Left hindlimb (tissue), 1 donor: ENCODE measurements around the gene TNRC6A.
"Not testable (repeated sequence)": the region's sequence is repeated elsewhere in the genome, so short reads cannot be mapped to it uniquely, and the experiment has no call there.

Experiments
- DNase-seq: peaks from one replicate; pipeline ENCODE4 v3.0.0-alpha.2; 2018

The TNRC6A gene

GRCh38 chr16:24728891-24729242 is 584 bp upstream of the TNRC6A start:
- no peak for DNase-seq

- DNase-seq: peak; percentile 50
These were observed 732 bp downstream of the TNRC6A start for GRCh38 chr16:24729951-24730815.

GRCh38 chr16:24730914-24731313 is 1.5 kb downstream of the TNRC6A start:
- no peak for DNase-seq

DNA sequence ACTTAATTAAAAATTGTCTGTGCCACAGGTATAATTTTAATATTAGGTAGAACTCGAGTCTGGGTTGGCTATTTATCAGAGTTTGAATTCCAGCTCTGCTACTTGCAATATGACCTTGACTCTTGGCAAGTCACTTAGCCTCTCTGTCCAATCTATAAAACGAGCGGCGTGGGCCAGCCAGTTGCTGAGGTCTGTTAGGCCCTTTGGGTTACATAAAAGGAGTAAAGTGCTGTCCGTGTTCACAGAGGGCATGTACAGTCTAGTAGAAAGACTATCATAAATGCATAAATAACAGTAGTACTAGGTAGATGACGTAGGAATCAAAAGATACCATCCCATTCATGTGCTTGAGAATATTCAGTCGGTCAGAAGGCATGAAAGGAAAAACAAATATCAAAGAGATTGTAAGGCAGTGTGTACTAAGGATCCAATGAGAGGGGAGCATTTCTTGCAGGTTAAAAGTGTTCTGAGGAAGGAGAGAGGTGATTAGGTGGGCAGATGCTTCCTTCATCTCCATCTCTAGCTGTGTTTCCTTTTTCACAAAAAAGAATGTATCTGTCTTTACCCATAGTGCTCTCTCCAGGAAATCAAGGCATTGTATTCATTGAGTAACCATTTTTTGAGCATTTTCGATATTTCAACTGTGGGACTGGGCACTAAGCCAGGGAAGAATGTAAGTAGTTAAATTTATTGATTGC is 2.4 kb downstream of the TNRC6A start:
- no peak for DNase-seq

- no peak for DNase-seq
These were observed 4.9 kb downstream of the TNRC6A start for GRCh38 chr16:24734382-24734781.

DNA sequence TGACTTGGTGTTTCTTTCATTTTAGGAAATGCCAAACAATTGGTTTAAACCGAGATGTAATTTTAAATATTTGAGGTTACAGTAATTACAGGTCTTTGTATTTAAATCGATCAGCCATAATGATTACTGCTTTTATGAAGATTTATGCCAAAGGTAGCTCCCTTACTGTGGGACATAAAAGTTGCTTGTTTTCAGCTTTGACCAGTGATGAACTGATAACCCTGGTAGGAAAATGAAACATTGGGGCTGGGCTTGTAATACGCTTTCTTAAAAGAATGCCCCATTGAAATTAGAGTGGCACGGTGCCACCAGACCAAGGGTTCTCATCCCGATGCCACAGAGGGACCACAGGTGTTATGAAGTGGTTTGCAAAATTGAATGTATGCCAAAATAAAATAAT is 7.3 kb downstream of the TNRC6A start:
- no peak for DNase-seq

- DNase-seq: no peak
These were observed 8.0 kb downstream of the TNRC6A start for GRCh38 chr16:24737391-24737871.

DNA sequence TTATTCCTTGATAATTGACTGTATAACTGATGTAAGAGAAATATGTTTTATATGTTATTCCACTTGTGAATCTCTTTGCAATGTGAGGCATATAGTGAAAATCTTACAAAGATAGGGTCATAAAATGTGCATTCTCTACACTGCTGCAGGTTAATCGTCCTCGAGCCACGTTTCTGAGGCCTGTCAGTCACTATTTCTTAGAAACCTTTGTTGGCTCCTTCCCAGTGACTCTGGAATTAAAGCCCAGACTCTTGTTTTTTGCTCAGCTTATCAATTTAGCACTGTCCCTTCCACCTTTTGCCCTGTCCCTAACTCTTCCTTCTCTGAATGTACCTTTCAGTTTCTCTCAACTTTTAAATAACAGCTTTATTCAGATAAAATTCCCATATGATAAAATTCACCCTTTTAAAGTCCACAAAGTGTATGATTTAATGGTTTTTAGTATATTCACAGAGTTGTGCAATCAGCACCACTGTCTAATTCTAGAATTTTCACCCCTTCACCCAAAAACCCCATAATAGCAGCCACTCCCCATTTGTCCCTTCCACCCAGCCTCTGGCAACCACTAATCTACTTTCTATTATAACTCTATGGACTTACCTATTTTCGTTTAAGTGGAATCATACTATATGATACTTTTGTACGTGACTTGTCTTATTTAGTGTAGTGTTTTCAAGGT is 8.6 kb downstream of the TNRC6A start:
- DNase-seq: no peak

GRCh38 chr16:24738895-24739294 is 9.4 kb downstream of the TNRC6A start:
- DNase-seq: no peak

GRCh38 chr16:24741862-24742261 is 12.4 kb downstream of the TNRC6A start:
- DNase-seq: no peak

DNA sequence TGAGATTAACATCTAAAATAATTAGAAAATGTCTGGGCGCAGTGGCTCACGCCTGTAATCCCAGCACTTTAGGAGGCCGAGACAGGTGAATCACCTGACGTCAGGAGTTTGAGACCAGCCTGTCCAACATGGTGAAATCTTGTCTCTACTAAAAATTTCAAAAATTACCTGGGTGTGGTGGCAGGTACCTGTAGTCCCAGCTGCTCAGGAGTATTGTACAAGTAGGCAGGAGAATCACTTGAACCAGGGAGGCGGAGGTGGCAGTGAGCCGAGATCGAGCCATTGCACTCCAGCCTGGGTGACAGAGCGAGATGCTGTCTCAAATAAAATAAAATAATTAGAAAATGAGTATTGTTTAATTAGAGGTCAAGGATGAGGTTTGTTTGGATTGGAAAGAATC is 13.2 kb downstream of the TNRC6A start:
- DNase-seq: not testable (repeated sequence)

GRCh38 chr16:24745391-24745790 is 15.9 kb downstream of the TNRC6A start:
- no peak for DNase-seq

DNA sequence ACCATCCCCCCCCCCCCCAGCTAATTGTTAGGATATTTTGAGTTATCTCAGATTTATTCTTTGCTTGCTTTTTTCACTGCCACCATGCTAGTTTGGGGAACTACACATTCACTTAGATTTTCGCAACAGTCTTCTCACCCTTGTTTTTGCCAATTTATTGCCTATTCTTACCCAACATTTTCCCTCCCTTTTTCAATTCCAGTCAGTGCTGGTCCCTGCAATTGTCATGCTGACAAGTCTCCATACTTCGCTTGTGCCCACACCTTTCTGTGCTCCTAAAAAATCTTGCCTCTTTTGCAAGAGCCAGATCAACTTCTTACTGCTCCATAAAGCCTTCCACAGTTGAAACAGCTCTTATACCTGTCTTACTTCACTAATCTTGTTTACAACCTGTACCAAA is 16.3 kb downstream of the TNRC6A start:
- no peak for DNase-seq

- DNase-seq: no peak
These were observed 18.0 kb downstream of the TNRC6A start for GRCh38 chr16:24747441-24747840.

GRCh38 chr16:24748242-24748641 is 18.8 kb downstream of the TNRC6A start:
- no peak for DNase-seq

DNA sequence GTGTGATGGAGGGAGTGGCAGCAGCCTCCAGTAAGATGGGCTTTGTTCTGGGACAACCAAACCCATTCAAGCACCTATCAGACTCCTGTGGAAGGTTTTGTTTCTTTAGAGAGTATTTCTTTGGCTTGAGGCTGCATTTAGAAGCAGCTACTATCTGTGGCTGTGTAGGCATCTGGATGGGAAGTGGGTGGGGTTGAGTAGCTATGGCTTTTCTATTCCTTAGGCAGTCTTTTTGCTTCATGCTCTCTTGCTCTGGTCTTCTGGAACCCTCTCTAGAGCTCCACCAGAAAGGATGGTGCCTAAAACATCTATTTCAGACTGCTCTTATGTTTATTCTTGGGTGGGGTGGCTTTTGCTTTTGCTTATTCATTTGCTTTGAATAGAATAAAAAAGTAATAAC is 19.9 kb downstream of the TNRC6A start:
- DNase-seq: no peak

GRCh38 chr16:24749872-24750271 is 20.4 kb downstream of the TNRC6A start:
- DNase-seq: not testable (repeated sequence)

DNA sequence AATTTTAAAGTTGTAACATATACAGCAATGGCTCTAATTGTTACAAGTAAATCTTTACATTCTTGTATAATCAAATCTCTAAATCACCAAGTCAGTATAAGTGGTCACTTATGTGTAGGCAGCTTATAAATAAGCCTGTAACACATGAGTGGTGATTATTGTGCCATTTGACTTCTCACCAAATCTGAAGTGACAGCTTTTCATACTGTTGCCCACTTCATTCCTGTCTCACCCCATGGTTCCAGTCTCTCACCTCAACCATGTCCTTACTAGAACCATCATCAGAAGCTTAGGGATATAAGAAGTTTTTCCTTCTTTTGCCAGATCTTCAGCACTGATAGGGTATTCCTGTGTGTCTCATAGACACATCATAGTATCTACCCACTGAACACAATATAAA is 23.5 kb downstream of the TNRC6A start:
- no peak for DNase-seq

- no peak for DNase-seq
These were observed 24.0 kb downstream of the TNRC6A start for GRCh38 chr16:24753437-24753836.

- DNase-seq: no peak
These were observed 25.1 kb downstream of the TNRC6A start for GRCh38 chr16:24754543-24754942.

GRCh38 chr16:24755201-24755874 is 25.9 kb downstream of the TNRC6A start:
- DNase-seq: no peak

DNA sequence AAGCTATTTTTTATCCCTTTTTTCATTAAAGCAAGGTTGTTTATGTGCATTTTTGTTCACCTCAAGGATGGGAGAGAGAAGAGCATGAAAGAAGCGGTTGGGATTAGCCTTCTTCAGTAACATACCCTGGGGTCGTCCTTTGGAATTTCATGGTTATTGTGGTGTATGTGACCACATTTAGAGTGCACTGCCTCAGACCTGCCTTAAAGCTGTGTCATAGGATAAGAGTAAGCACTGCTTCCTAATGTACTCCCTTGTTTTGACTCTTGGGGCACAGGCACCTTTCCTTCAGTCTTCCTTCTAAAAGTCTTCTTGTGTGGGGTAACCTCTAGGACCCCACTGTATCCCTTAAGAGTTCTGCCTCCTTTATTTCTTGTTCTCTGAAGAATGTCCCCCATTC is 28.9 kb downstream of the TNRC6A start:
- DNase-seq: no peak

GRCh38 chr16:24759006-24759405 is 29.6 kb downstream of the TNRC6A start:
- no peak for DNase-seq
